Body of pancreas (tissue), 4 donors: ENCODE results near the gene ELP4.

Experiments used
- CTCF ChIP-seq, 7 experiments: fragments of 450-650 bp in 4 of 7; fragments of 200-600 bp in 3 of 7; sonication (generic) in 3 of 7; IDR thresholded peaks; one replicate each; pipeline ENCODE4 v1.5.1; 2016 to 2019; ENCODE audit warnings: antibody characterized with exemption in 7 of 7
- POLR2A ChIP-seq, 3 donors: fragments of 450-650 bp; IDR thresholded peaks; one replicate each; pipeline ENCODE4 v1.6.1; 2016; ENCODE audit warnings: antibody characterized with exemption in 3 of 3, mild to moderate bottlenecking in 2 of 3

GRCh38 chr11:31690041-31690440, 180.5 kb downstream of the ELP4 start:
- TF ChIP-seq CTCF (IDR thresholded peaks at IDR 0.05) (no peak), POLR2A (IDR thresholded peaks at IDR 0.05) (no peak)
